Vagina (tissue), 2 donors: ENCODE data around the gene SGCA.

ENCODE experiments used
- CTCF ChIP-seq, 3 experiments: fragments of 450-650 bp in 2 of 3; fragments of 200-600 bp in 1 of 3; sonication (generic) in 1 of 3; IDR thresholded peaks; one replicate each; pipeline ENCODE4 v1.5.1; 2017 to 2019; ENCODE audit warnings: antibody characterized with exemption in 3 of 3, mild to moderate bottlenecking in 2 of 3, moderate library complexity in 2 of 3
- POLR2A ChIP-seq, 2 donors: fragments of 450-650 bp; IDR thresholded peaks; one replicate each; pipeline ENCODE4 v1.6.1; 2017; ENCODE audit warnings: antibody characterized with exemption in 2 of 2, mild to moderate bottlenecking in 2 of 2, moderate library complexity in 2 of 2
- POLR2AphosphoS5 ChIP-seq, 2 donors: sonication (generic); formaldehyde crosslinking; IDR thresholded peaks; one replicate each; pipeline ENCODE4 v1.9.0; 2017; ENCODE audit warnings: antibody characterized with exemption in 2 of 2, mild to moderate bottlenecking in 2 of 2, low read depth in 1 of 2; ENCODE audit not compliant: insufficient read depth in 1 of 2

- no peak for TF ChIP-seq CTCF (IDR thresholded peaks at IDR 0.05)
- TF ChIP-seq POLR2A (IDR thresholded peaks at IDR 0.05) = no peak
- TF ChIP-seq POLR2AphosphoS5 (IDR thresholded peaks at IDR 0.05; ENCODE audit: insufficient read depth in 1 of 2, low read depth in 1 of 2) = peak in 1 of 2 donors; percentile 38
Measured at GRCh38 chr17:50181591-50182560, 16.1 kb downstream of the SGCA start.
